HG03196 (cell line): Measurements from ENCODE around the gene BLID.

Experiments used
- ATAC-seq: cut with Tn5 transposase; IDR thresholded peaks from one replicate; pipeline ENCODE4 v1.9.1; 2021; ENCODE audit not compliant: unreplicated experiment

Gene BLID

GRCh38 chr11:122140500-122140899, 24.5 kb upstream of the BLID start:
- no peak for ATAC-seq

- ATAC-seq, result no peak
Measured at GRCh38 chr11:122139595-122139866, 23.5 kb upstream of the BLID start.

- no peak for ATAC-seq
Measured at GRCh38 chr11:122138744-122139594, 23.0 kb upstream of the BLID start.

- no peak for ATAC-seq
Measured at GRCh38 chr11:122137078-122137793, 21.2 kb upstream of the BLID start.

GRCh38 chr11:122131126-122131525, 15.1 kb upstream of the BLID start:
- no peak for ATAC-seq

- ATAC-seq, result no peak
Measured at GRCh38 chr11:122128146-122128545, 12.1 kb upstream of the BLID start.

GRCh38 chr11:122127020-122127419, 11.0 kb upstream of the BLID start:
- no peak for ATAC-seq

GRCh38 chr11:122126024-122126688, 10.1 kb upstream of the BLID start:
- ATAC-seq, result no peak

GRCh38 chr11:122123263-122123929, 7.4 kb upstream of the BLID start:
- no peak for ATAC-seq

GRCh38 chr11:122122179-122122578, 6.2 kb upstream of the BLID start:
- ATAC-seq, result no peak

- no peak for ATAC-seq
Measured at GRCh38 chr11:122120096-122120495, 4.1 kb upstream of the BLID start.

- ATAC-seq, result no peak
Measured at GRCh38 chr11:122116591-122116990, 576 bp upstream of the BLID start.

- ATAC-seq, result no peak
Measured at GRCh38 chr11:122114976-122115375, 1.0 kb downstream of the BLID start.

GRCh38 chr11:122113836-122114825, 1.9 kb downstream of the BLID start:
- ATAC-seq, result no peak

- ATAC-seq, result no peak
Measured at GRCh38 chr11:122112470-122113365, 3.3 kb downstream of the BLID start.

- ATAC-seq, result no peak
Measured at GRCh38 chr11:122109932-122110331, 6.1 kb downstream of the BLID start.

GRCh38 chr11:122108828-122109227, 7.2 kb downstream of the BLID start:
- no peak for ATAC-seq

GRCh38 chr11:122108192-122108799, 7.7 kb downstream of the BLID start:
- ATAC-seq, result no peak

GRCh38 chr11:122107566-122107965, 8.4 kb downstream of the BLID start:
- no peak for ATAC-seq
